Stomach (tissue), 9 donors: ENCODE data around the gene CRELD1. TPM values are rescaled to one million over a fixed set of nuclear protein-coding genes. Genes with fewer than 3 reads are reported as not detected.
"Not testable (repeated sequence)": the region's sequence is repeated elsewhere in the genome, so short reads cannot be mapped to it uniquely, and the experiment has no call there.

ENCODE experiments used
- DNase-seq, 2 donors: peaks; one replicate each; pipeline versions ENCODE4 v3.0.0 to v3.0.0-alpha.2; 2013 to 2019
- H3K27ac ChIP-seq, 5 donors: fragments of 200-600 bp in 4 of 5; sonication (generic) in 4 of 5; one replicate each; pipeline ENCODE4 v1.5.1; 2013 to 2019; ENCODE audit warnings: mild to moderate bottlenecking in 1 of 5, moderate library complexity in 1 of 5
- H3K27me3 ChIP-seq, 3 donors: fragments of 200-600 bp; sonication (generic); one replicate each; pipeline ENCODE4 v1.5.1; 2017 to 2019; ENCODE audit warnings: mixed run types in 1 of 3
- H3K36me3 ChIP-seq, 4 donors: fragments of 200-600 bp; sonication (generic); 1 replicate in 3 of 4; 2 replicates in 1 of 4; pipeline ENCODE4 v1.5.1; 2016 to 2019
- H3K4me1 ChIP-seq, 4 donors: fragments of 200-600 bp; sonication (generic); one replicate each; pipeline ENCODE4 v1.5.1; 2016 to 2019
- H3K4me3 ChIP-seq, 4 donors: fragments of 200-600 bp; sonication (generic) in 3 of 4; one replicate each; pipeline ENCODE4 v1.5.1; 2016 to 2019; ENCODE audit warnings: mild to moderate bottlenecking in 1 of 4
- H3K9me3 ChIP-seq, 4 donors: fragments of 200-600 bp; sonication (generic); one replicate each; pipeline ENCODE4 v1.5.1; 2016 to 2019
- CTCF ChIP-seq, 7 experiments: fragments of 450-650 bp in 4 of 7; fragments of 200-600 bp in 3 of 7; sonication (generic) in 3 of 7; IDR thresholded peaks; one replicate each; pipeline ENCODE4 v1.5.1; 2016 to 2019; ENCODE audit warnings: antibody characterized with exemption in 7 of 7, control low read depth in 2 of 7, mild to moderate bottlenecking in 1 of 7
- EP300 ChIP-seq: sonication (generic); formaldehyde crosslinking; IDR thresholded peaks from one replicate; pipeline ENCODE4 v1.6.1; 2017; ENCODE audit warnings: antibody characterized with exemption
- POLR2A ChIP-seq, 4 donors: fragments of 450-650 bp; IDR thresholded peaks; one replicate each; pipeline ENCODE4 v1.6.1; 2016; ENCODE audit warnings: antibody characterized with exemption in 4 of 4, control low read depth in 2 of 4, mild to moderate bottlenecking in 1 of 4, moderate library complexity in 1 of 4
- POLR2AphosphoS5 ChIP-seq, 3 donors: sonication (generic); formaldehyde crosslinking; IDR thresholded peaks; one replicate each; pipeline ENCODE4 v1.6.1; 2016; ENCODE audit warnings: antibody characterized with exemption in 3 of 3
- WGBS, 5 donors: extraction: QIAGEN DNeasy Blood & Tissue Kit in 3 of 5; methylation state at CpG; one replicate each; pipeline versions ENCODE4 v1.1.5 to v1.1.7; 2013 to 2018; 5-methylcytosine and 5-hydroxymethylcytosine counted together
- intact Hi-C: fragments of 100-400 bp; cut with DNase I; formaldehyde crosslinking; loops from one replicate; pipeline ENCODE4 v1.15.1; 2023; ENCODE audit warnings: low total_unique reads
- polyA plus RNA-seq, 3 donors: library from polyadenylated mRNA; stranded (reverse); fragments of 200-250 nt; gene quantifications; one replicate each; pipeline ENCODE4 v1.2.3, GENCODE V29; 2013
- total RNA-seq, 5 donors: library from RNA; depleted of rRNA; stranded (reverse); fragments of >200 nt; gene quantifications; one replicate each; pipeline versions ENCODE4 v1.1.0 to v1.2.3, GENCODE V29; 2014 to 2016
- donor health status: healthy with polysubstance abuse.
- donor health status: Bipolar disorder and iron deficiency.
- donor health status: healthy.

CRELD1 gene
- total and polyA plus RNA-seq, 8 donors, result 6.2 to 71.5 (median 22.7) TPM

DNA sequence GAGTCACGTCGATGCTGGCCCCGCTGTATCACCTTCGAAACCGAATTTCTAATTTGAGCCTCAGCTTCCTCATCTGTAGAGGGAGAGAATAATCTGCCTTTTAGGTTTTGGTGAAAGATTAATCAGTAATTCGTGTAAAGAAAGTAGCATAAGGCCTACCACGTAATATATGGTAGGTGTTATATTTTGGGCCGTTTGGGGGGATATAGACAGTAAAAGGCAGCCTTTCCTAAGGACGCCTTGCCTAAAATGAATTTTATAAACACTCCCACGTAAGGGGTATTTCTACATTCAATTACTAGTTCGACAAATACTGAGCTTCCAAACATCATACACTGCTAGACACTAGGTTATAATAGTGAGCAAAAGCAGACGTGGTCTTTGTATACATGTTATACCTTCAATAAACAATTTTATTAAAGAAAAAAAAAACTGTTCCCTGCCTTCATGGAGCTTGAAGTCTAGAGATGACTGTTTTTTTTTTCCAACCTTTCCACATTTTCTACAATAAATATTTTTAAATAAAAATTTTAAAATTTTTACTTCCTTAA is 42.5 kb upstream of the CRELD1 start:
- Histone ChIP-seq H3K36me3 (peaks cover 0 to 19% (median 16%) of the 10 kb centered on the region in 4 donors), H3K27ac (peak overlapping the region; percentile 93 to 99 (median 97)), H3K4me3 (peak overlapping the region; percentile 68 to 93 (median 84)), H3K27me3 (no peaks in the 10 kb centered on the region), H3K4me1 (peaks cover 18 to 44% (median 34%) of the 10 kb centered on the region in 4 donors), H3K9me3 (no peaks in the 10 kb centered on the region)
- TF ChIP-seq POLR2A (IDR thresholded peaks at IDR 0.05), result no peak
- no peak for TF ChIP-seq EP300
- TF ChIP-seq CTCF (IDR thresholded peaks at IDR 0.05), result no peak
- TF ChIP-seq POLR2AphosphoS5 (IDR thresholded peaks at IDR 0.05), result no peak
- DNase-seq, result no peak
- intact Hi-C loops, result no loop called here
- WGBS, 5 donors, result 4 to 7% (median 5%) methylated on average over 11 to 12 of the region's 12 CpGs

DNA sequence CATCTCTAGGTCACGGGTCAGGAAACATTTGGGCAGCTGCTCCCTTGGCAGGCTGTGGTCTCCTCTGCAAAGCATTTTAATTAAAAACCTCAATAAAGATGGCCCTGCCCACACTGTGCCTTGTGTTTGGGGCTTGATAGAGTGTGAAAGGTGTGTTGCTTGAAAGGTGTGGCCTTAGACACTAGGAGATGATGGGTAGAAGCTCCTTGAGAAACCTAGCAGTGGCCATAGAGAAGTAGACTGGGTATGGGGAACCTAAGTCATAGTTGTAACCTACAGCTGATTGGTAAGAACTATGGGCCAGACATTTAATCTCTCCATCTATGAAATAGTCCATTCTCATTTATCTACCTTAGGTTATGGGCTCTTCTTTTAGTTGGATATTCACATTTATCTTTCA is 39.9 kb upstream of the CRELD1 start:
- DNase-seq, result no peak
- no peaks in the 10 kb centered on the region for H3K9me3 ChIP-seq
- no peak for TF ChIP-seq POLR2AphosphoS5 (IDR thresholded peaks at IDR 0.05)
- TF ChIP-seq POLR2A (IDR thresholded peaks at IDR 0.05), result no peak
- no peak for TF ChIP-seq CTCF (IDR thresholded peaks at IDR 0.05)
- TF ChIP-seq EP300, result no peak
- WGBS, 5 donors, result 72 to 89% (median 86%) methylated on average over 1 of the region's 1 CpG
- H3K4me1 ChIP-seq, result peaks cover 36 to 70% (median 53%) of the 10 kb centered on the region in 4 donors
- H3K27ac ChIP-seq, result peak overlapping the region in 4 of 5 donors; percentile 7 to 53 (median 23)
- H3K36me3 ChIP-seq, result peaks cover 0 to 19% (median 16%) of the 10 kb centered on the region in 4 donors
- intact Hi-C loops, result no loop called here
- H3K27me3 ChIP-seq, result no peaks in the 10 kb centered on the region
- H3K4me3 ChIP-seq, result no peak overlapping the region

- Histone ChIP-seq H3K36me3 (peaks cover 0 to 19% (median 16%) of the 10 kb centered on the region in 4 donors), H3K4me1 (peaks cover 37 to 75% (median 62%) of the 10 kb centered on the region in 4 donors), H3K27ac (peak overlapping the region in 1 of 5 donors; percentile 34)
- H3K9me3 ChIP-seq, DNase-seq, intact Hi-C loops, H3K27me3 ChIP-seq, H3K4me3 ChIP-seq: not testable (repeated sequence)
- 89 to 96% (median 94%) methylated on average over 3 of the region's 3 CpGs for WGBS, 5 donors
Observed at GRCh38 chr3:9895715-9896114, 37.9 kb upstream of the CRELD1 start.

- Histone ChIP-seq H3K4me1 (peaks cover 29 to 66% (median 57%) of the 10 kb centered on the region in 4 donors), H3K36me3 (peaks cover 0 to 19% (median 16%) of the 10 kb centered on the region in 4 donors), H3K27ac (peak overlapping the region; percentile 69 to 92 (median 86))
- DNase-seq, H3K27me3 ChIP-seq, intact Hi-C loops, H3K9me3 ChIP-seq, H3K4me3 ChIP-seq: not testable (repeated sequence)
- 75 to 92% (median 87%) methylated on average over 10 of the region's 10 CpGs for WGBS, 5 donors
Observed at GRCh38 chr3:9896755-9897407, 36.8 kb upstream of the CRELD1 start.

GRCh38 chr3:9897408-9898372 is 35.9 kb upstream of the CRELD1 start:
- Histone ChIP-seq H3K4me3 (peak overlapping the region in 1 of 4 donors; percentile 7), H3K4me1 (peaks cover 35 to 66% (median 57%) of the 10 kb centered on the region in 4 donors), H3K27me3 (no peaks in the 10 kb centered on the region), H3K9me3 (no peaks in the 10 kb centered on the region), H3K36me3 (peaks cover 0 to 15% (median 11%) of the 10 kb centered on the region in 4 donors), H3K27ac (peak overlapping the region; percentile 81 to 92 (median 87))
- intact Hi-C loops, result no loop called here
- DNase-seq, result peak; percentile 81 to 95
- TF ChIP-seq POLR2AphosphoS5 (IDR thresholded peaks at IDR 0.05) (peak in 2 of 3 donors; percentile 64 to 85), CTCF (IDR thresholded peaks at IDR 0.05) (no peak)
- WGBS, 5 donors, result 20 to 60% (median 32%) methylated on average over 4 of the region's 4 CpGs
